Panc1 (cell line): ENCODE results near the gene PRKD2. TPM values are rescaled to one million over a fixed set of nuclear protein-coding genes. Genes with fewer than 3 reads are reported as not detected.

Source experiments
- ATAC-seq: fragments of 200-7000 bp; cut with Tn5 transposase; 2 replicates; pipeline ENCODE4 v1.9.1; 2020; ENCODE audit warnings: mild to moderate bottlenecking, moderate library complexity
- BruUV-seq: library from RNA; stranded (reverse); fragments of 400-500 nt; replicated peaks from 2 replicates; lab custom pipeline; 2021; lab: Mats Ljungman, UMichigan
- CTCF ChIA-PET: fragments of 300-600 bp; sonication (Branson Sonifier 250); formaldehyde crosslinking; loops from one replicate; lab custom pipeline; 2022; ENCODE audit warnings: antibody characterized with exemption; lab: Charles Lee
- POLR2A ChIA-PET: fragments of 300-600 bp; sonication (Branson Sonifier 250); formaldehyde crosslinking; loops from one replicate; lab custom pipeline; 2022; ENCODE audit warnings: antibody characterized with exemption; lab: Charles Lee
- DNase-seq: peaks from one replicate; pipeline ENCODE4 v3.0.0-alpha.2; 2010; ENCODE audit warnings: low read depth, low spot score
- H3K27ac ChIP-seq: 2 replicates; pipeline ENCODE4 v1.5.1; 2011; ENCODE audit warnings: mild to moderate bottlenecking, low read length, inconsistent platforms
- H3K27me3 ChIP-seq: fragments of 200-500 bp; sonication (Bioruptor generic); 2 replicates; pipeline ENCODE4 v1.6.0; 2014; ENCODE audit warnings: low read length, inconsistent platforms; ENCODE audit not compliant: control insufficient read depth, insufficient read depth
- H3K36me3 ChIP-seq: fragments of 200-500 bp; sonication (Bioruptor generic); 2 replicates; pipeline ENCODE4 v1.5.1; 2014; ENCODE audit warnings: inconsistent platforms, mild to moderate bottlenecking, low read length, moderate library complexity; ENCODE audit not compliant: control insufficient read depth, insufficient read depth
- H3K4me1 ChIP-seq: 2 replicates; pipeline ENCODE4 v1.5.1; 2011; ENCODE audit warnings: inconsistent platforms, mild to moderate bottlenecking, low read length, moderate library complexity; ENCODE audit not compliant: control insufficient read depth, insufficient read depth
- H3K4me3 ChIP-seq, 2 experiments: 2 replicates each; pipeline ENCODE4 v1.5.1; 2011 to 2012; ENCODE audit warnings: low read depth in 2 of 2, low read length in 2 of 2, mild to moderate bottlenecking in 2 of 2, inconsistent platforms in 1 of 2, moderate library complexity in 1 of 2
- H3K9me3 ChIP-seq: fragments of 200-500 bp; sonication (Bioruptor generic); 2 replicates; pipeline ENCODE4 v1.5.1; 2014; ENCODE audit warnings: low read depth, mild to moderate bottlenecking, inconsistent platforms, low read length, moderate library complexity; ENCODE audit not compliant: control insufficient read depth, insufficient read depth
- CTCF ChIP-seq: fragments of 450-650 bp; IDR thresholded peaks from 2 replicates; pipeline ENCODE4 v1.5.1; 2017; ENCODE audit warnings: mild to moderate bottlenecking
- POLR2AphosphoS5 ChIP-seq: IDR thresholded peaks from 2 replicates; pipeline ENCODE4 v1.6.1; 2012; ENCODE audit warnings: mild to moderate bottlenecking, low read depth, low read length, moderate library complexity
- REST ChIP-seq, 2 experiments: IDR thresholded peaks; 2 replicates each; pipeline ENCODE4 v1.6.1; 2011 to 2012; ENCODE audit warnings: low read depth in 2 of 2, control low read depth in 1 of 2, low read length in 1 of 2, mild to moderate bottlenecking in 1 of 2, moderate library complexity in 1 of 2; ENCODE audit not compliant: insufficient read depth in 1 of 2
- SIN3A ChIP-seq: IDR thresholded peaks from 2 replicates; pipeline ENCODE4 v1.6.1; 2012; ENCODE audit warnings: low read depth, mild to moderate bottlenecking, low read length, moderate library complexity, borderline replicate concordance; ENCODE audit not compliant: insufficient read depth
- TCF7L2 ChIP-seq: IDR thresholded peaks from 2 replicates; pipeline ENCODE4 v1.6.1; 2011; ENCODE audit warnings: mild to moderate bottlenecking, low read depth, low read length, inconsistent platforms
- in situ Hi-C: cut with HindIII; loops from 2 replicates; pipeline ENCODE4 v1.10.0; 2016; ENCODE audit warnings: low sequenced_read_pairs, low pct_unique_long_range_greater_than_20kb
- intact Hi-C: fragments of 100-400 bp; cut with micrococcal nuclease; formaldehyde crosslinking; loops from one replicate; pipeline ENCODE4 v1.10.0; 2022; ENCODE audit not compliant: unreplicated experiment
- total RNA-seq: library from RNA; stranded (reverse); gene quantifications from one replicate; pipeline ENCODE4 v1.2.1, GENCODE V29; 2021; ENCODE audit not compliant: unreplicated experiment

PRKD2 gene
- total RNA-seq, 1 experiment from 2014 or later: 41.2 TPM

GRCh38 chr19:46704379-46705076, 12.4 kb downstream of the PRKD2 start:
- no peaks in the 10 kb centered on the region for H3K9me3 ChIP-seq
- intact Hi-C loops: no loop called here
- H3K4me1 ChIP-seq: no peaks in the 10 kb centered on the region
- CTCF ChIA-PET: interaction anchor here (0.6 to 0.7 kb wide), 5 partner anchors 21 to 54 kb away, joined by 3 to 11 read pairs (median 4); partner anchors contain the start of gene DACT3
- peak; percentile 81 for ATAC-seq
- POLR2A ChIA-PET: no interaction called here
- in situ Hi-C loops: no loop called here
- H3K4me3 ChIP-seq: no peak overlapping the region
- no peaks in the 10 kb centered on the region for H3K27me3 ChIP-seq
- DNase-seq: no peak
- BruUV-seq: no TSS peak
- H3K36me3 ChIP-seq: peaks cover 2% of the 10 kb centered on the region
- TF ChIP-seq CTCF: peak; percentile 91
- TF ChIP-seq TCF7L2: no peak
- TF ChIP-seq POLR2AphosphoS5: no peak
- no peak for TF ChIP-seq REST (IDR thresholded peaks at IDR 0.05; ENCODE audit: insufficient read depth in 1 of 2, low read depth in 2 of 2, low read length in 1 of 2)
- H3K27ac ChIP-seq: no peak overlapping the region

- POLR2A ChIA-PET: no interaction called here
- TF ChIP-seq REST (IDR thresholded peaks at IDR 0.05; ENCODE audit: insufficient read depth in 1 of 2, low read depth in 2 of 2, low read length in 1 of 2) (no peak), SIN3A (no peak), TCF7L2 (no peak), POLR2AphosphoS5 (no peak), CTCF (no peak)
- H3K27me3 ChIP-seq: no peaks in the 10 kb centered on the region
- H3K27ac ChIP-seq: no peak overlapping the region
- in situ Hi-C loops (no loop called here), intact Hi-C loops (no loop called here)
- H3K9me3 ChIP-seq: no peaks in the 10 kb centered on the region
- CTCF ChIA-PET: no interaction called here
- no peak for DNase-seq
- H3K4me3 ChIP-seq: no peak overlapping the region
- no peaks in the 10 kb centered on the region for H3K4me1 ChIP-seq
- ATAC-seq: no peak
- BruUV-seq: no TSS peak
- peaks cover 2% of the 10 kb centered on the region for H3K36me3 ChIP-seq
These were observed 16.2 kb downstream of the PRKD2 start for GRCh38 chr19:46700704-46701103.
